ENCODE measurements around the gene ULBP2.

DNA sequence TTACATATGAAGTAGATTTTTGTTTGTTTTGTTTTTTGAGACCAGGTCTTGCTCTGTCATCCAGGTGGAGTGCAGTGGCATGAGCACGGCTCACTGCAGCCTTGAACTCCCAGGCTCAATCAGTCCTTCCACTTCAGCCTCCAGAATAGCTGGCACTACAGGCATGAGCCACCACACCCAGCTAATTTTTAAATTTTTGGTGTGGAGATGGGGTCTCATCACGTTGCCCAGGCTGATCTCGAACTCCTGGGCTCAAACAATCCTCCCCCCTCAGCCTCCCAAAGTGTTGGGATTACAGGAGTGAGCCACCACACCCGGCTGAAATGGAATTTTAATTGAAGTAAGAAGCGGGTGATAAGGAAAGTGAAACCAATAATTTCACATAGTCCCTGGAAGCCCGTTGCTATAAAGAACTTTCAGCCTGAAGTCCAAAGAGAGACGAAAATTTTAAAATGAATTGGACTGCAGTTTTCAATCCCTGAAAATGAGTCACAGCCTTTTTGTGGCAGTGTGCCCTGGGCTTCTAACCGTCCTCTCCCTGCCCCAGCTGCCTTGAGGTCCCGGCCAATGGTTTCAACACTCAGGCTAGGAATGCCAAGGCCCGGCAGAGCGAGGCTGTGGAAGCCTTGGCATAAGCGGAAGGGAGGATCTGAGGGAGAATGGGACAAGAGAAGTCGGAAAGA, 44.7 kb upstream of the ULBP2 start:
- TF ChIP-seq, protein P1, sequence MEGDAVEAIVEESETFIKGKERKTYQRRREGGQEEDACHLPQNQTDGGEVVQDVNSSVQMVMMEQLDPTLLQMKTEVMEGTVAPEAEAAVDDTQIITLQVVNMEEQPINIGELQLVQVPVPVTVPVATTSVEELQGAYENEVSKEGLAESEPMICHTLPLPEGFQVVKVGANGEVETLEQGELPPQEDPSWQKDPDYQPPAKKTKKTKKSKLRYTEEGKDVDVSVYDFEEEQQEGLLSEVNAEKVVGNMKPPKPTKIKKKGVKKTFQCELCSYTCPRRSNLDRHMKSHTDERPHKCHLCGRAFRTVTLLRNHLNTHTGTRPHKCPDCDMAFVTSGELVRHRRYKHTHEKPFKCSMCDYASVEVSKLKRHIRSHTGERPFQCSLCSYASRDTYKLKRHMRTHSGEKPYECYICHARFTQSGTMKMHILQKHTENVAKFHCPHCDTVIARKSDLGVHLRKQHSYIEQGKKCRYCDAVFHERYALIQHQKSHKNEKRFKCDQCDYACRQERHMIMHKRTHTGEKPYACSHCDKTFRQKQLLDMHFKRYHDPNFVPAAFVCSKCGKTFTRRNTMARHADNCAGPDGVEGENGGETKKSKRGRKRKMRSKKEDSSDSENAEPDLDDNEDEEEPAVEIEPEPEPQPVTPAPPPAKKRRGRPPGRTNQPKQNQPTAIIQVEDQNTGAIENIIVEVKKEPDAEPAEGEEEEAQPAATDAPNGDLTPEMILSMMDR (conservative IDR thresholded peaks at IDR 0.05), result no peak
- no peak for TF ChIP-seq ZFX (IDR thresholded peaks at IDR 0.05)

Data from C4-2B (cell line).